Endometrial microvascular endothelial cells (primary cell): Measurements from ENCODE around the gene SRCIN1. TPM values are rescaled to one million over a fixed set of nuclear protein-coding genes. Genes with fewer than 3 reads are reported as not detected.

Experiments
- in situ Hi-C: cut with HindIII; loops from 2 replicates; pipeline ENCODE4 v1.10.0; 2017; ENCODE audit warnings: low sequenced_read_pairs, low pct_unique_long_range_greater_than_20kb; ENCODE audit errors: inconsistent ontology term
- total RNA-seq: library from RNA; depleted of rRNA; stranded (reverse); fragments of >200 nt; gene quantifications from one replicate; pipeline ENCODE4 v1.2.3, GENCODE V29; 2015; ENCODE audit errors: inconsistent ontology term

SRCIN1 gene
- total RNA-seq, 1 donor from 2014 or later: 0.37 TPM

DNA sequence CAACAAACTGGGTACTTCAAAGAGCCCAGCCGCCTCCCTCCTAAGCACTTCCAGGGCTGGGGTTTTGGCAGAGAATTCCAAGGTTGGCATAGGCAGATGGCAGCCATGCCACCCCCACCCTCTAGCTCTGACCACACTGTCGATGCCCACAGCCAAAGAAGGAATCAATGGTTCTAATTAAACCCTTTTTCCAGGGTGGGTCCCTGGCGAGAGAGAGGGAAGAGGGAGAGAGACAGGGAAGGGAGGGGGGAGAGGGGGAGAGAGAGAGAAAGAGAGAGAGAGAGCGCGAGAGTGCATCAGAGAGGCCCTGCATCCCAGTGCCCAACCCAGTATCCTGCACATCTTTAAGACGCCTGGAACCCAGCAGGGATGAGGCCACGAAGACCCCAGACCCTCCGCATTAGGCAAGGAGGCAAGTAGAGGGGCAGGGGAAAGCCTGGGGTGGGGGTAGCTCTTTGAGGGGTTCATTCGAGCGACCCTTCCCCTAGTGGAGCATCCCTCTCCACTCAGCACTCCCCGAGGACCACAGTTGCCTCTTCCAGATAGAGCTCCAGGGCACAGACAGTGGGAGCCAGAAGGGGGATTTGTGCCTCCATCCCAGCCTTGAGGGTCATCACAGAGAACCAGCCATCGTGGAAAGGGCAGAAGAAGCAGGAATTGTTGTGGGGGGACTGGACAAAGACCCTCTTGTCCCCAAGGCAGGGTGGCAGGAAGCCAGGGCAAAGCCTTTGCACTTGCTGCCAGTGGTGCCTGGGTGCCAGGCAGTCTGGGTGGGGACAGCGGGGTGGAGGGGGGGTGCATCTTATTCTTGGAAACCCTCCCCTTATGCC lies 2.6 kb downstream of the SRCIN1 start:
- in situ Hi-C loops: no loop called here

DNA sequence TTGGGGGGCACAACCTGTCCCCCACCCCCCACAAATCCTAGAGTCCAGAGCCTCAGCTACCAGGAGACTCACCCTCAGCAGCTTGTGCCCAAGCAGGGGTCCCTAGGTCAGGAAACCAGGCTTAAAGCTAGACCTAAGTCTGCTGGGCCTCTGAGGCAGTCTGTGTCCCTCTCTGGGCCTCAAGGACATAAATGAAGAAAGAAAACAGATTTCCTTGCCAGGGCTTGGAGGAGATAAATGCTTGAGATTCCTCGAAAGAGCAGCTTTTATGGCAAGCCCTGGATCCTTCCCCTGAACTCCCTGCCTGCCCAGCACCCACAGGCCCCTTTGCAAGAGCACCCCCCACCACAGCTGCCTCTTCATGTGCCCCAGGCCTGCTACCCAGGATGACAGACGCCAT lies 3.3 kb downstream of the SRCIN1 start:
- in situ Hi-C loops: no loop called here

DNA sequence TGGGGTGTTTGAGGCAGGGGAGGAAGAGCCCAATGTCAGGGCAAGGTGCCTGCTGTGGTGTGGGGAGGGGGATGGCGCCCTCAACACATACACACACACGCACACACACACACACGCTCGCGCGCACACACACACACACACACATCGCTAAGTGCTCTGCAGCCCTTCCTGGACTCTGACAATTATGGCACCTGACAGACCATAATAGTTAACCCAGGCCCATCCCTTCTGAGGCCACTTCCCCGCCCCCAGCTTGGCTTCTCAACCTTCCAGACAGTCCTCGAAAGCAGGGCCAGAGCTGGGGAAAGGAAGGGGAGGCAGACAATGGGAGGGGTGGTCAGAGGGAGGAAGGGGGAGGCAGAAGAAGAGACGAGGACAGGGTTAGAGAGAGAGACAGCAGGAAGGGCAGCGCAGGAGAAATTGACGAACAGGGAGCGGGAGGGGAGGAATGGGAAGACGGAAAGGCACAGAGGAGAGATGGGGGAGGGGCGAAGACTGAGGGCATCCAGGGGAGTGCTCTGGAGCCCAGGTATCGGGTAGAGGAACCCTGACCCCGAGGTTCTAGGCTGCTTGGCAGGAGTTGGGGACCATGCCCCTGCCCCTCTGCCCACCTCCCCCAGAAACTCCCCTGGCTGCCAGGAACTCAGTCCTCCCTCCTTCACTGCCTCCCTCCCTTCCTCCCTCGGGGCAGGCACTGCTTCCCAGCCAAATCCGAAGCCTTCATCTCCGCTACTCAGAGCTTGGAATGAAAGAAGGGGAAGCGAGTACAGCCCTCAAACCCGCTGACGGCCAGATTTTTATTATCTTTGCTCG lies 4.0 kb downstream of the SRCIN1 start:
- in situ Hi-C loops: no loop called here

DNA sequence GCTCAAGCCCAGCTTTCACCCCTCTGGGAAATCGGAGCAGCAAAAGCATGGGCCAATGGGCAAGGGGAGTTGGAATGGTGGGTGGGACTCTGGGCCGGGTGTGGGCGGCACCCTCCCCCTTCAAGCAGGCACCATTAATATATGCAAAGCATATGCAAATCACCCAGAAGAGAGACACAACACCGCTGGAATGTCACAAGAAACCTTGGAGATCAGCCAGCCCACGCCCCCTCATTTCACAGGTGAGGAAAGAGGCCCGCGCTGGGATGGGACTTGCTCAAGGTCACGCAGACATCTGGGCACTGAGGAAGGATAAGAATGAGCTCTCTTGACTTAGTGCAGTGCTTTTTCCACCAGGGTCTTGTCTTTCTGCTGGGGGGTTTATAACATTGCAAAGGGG lies 4.8 kb downstream of the SRCIN1 start:
- in situ Hi-C loops: no loop called here

DNA sequence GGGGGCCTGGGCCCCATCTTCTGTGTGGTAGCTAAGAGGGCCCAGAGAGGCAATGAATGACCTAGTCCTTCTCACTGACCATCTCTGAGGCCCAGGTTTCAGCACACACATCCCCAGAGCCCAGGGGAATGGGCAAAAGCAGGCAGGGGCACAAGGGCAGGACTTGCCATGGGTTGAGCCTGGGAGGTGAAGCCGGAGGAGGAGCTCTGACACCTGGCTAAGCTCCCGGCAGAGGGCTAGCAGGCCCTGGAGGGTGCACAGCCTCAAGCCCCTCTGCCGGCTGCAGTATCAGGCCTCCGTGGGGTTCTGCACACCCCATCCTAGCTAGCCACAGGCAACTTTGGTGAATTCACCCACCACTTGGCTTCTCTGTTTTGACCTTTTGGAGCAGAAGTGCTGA lies 5.3 kb downstream of the SRCIN1 start:
- in situ Hi-C loops: no loop called here

DNA sequence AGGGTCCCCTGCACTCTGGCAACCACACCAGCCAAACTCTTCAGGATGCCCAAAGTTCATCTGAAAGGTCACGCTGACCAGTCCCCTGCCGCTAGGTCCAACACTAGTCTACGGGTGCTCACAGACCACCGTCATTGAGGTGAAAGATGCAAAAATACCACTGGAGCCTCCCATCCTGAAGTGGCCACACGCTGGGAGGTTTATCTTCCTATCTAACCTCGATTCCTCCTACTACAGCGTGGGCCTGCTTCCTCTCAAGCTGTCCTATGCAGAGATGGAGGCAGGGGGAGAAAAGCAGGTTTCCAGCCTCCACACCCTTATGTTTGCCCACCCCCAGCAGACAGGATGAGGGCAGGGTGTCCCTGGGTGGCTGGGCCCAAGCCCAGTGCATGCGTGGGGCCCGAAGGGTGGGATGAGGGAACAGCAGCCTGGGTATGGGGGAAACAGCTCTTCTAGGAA lies 6.3 kb downstream of the SRCIN1 start:
- in situ Hi-C loops: no loop called here

DNA sequence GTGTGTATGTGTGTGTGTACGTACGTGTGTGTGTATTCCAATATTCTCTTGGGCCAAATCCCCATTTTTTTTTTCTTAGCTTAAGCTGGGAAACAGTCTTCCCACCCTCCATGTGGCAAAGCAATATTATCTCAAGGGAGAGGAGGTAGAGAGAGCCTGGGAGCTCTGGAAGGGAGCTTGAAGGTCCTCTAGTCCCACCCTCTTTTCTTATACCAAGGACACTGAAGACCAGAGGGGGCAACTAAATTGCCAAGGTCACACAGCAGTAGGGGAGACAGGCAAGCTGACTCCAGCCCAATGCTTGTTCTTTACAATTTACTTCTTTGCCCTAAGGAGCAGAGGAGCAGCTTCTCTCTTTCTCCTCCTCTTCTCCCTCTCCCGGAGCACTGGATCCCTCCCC lies 6.8 kb downstream of the SRCIN1 start:
- in situ Hi-C loops: no loop called here

DNA sequence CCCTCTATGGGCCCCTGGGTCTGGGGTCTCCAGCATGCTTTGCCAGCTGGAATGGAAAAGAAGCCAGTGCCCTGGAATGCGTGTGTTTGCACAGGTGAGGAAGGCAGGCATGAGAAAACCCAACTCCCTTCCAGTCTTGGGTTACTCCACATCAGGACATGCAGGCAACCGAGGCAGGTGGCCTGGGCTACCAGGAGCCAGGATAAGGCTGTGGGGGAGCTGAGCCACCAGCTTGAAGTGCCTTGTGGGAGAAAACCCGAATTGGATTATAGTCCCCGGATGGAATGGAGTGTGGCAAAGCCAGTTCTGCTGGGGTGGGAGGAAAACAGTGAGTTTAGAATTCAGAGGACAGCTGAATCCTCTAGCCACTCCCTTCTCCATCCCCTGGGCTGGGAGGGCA lies 7.2 kb downstream of the SRCIN1 start:
- in situ Hi-C loops: no loop called here

DNA sequence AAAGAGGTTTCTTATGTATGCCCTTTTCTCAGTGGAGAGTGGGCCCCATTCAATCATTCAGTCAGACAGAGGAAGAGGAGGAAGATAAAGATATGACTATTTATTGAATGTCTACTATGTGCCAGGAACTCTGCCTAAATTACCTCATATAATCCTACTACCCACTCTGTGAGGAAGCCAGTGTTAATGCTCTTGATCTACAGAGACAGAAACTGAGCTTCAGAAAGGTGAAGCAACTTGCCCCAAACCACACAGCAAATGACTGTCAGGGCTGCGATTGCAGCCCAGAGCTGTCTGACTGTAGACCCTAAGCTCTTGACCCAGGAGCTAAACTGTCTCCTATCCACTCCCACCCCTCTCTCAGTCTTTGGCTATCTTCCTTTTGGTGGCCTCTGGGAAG lies 8.4 kb downstream of the SRCIN1 start:
- in situ Hi-C loops: no loop called here

DNA sequence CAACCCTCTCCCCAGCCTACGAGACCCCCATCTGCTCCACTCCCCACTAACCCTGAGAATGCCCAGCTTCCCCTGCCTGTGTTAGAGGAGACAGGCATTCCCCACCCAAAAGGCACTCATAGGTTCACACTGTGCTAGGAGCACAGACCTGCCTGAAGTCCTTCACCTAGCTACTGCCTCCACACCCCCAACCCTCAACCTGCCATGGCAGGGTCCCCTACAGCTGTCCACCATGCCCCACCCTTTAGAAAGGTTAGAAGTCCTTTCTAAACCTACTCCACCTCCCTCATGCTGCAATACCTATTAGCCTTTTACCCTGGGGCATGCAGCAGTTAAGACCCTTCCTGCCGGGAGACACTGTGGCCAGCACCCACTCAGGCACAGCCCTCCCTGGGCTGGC lies 9.1 kb downstream of the SRCIN1 start:
- in situ Hi-C loops: no loop called here

DNA sequence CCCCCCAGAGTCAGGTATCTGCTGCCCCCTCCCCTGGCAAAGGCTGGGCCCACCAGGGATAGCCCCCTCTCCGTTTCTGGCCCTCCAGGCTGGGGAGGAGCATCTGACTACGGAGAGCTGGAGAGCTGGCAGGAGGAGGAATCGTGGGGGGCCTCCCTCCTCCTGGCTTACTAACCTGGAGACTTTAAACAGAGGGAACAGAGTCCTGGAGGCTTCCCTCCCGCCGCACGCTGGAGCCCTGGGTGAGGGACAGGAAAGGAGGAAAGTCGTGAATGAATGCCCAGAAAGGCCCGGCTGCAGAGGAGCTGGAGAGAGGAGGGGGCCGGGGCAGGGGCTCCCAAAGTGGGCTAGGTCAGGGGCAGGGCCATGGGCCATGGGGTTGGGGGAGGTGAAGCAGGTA lies 9.9 kb downstream of the SRCIN1 start:
- in situ Hi-C loops: no loop called here

DNA sequence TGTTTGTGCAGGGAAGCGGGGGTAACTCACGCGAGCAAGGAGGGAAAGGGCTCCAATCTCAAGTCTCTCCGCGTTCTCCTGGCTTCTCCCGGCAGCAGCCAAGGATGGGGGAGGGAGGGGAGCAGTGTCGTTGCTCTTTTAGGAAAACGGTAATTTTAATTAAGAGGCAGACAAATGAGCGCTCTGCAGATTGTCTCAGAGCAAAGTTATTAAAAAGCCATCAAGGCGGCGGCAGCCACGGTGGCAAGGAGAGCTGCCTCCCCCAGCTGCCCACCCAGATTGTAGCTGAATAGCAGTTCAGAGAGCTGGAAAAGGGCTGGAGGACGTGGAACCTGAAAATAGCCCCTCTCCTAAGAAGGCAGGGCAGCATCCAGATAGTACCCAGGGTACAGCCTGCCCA lies 11.6 kb downstream of the SRCIN1 start:
- in situ Hi-C loops: no loop called here

DNA sequence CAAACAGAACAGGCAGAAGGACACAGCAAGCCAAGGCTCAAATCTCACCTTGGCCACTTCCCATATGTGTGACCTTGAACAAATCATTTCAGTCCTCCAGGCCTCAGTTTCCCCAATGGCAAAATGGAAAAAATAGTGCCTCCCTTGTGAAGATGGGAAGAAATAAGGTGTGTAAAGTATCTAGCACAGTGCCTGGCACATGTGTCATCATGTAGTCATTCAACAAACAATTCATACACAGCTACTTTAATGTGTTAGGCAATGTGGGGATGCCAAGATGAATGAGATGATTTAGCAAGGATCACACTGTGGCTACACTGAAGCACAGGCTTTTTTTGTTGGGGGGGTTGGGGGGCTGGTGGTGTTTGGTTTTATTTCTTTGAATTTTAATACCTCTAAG lies 13.3 kb downstream of the SRCIN1 start:
- in situ Hi-C loops: no loop called here

DNA sequence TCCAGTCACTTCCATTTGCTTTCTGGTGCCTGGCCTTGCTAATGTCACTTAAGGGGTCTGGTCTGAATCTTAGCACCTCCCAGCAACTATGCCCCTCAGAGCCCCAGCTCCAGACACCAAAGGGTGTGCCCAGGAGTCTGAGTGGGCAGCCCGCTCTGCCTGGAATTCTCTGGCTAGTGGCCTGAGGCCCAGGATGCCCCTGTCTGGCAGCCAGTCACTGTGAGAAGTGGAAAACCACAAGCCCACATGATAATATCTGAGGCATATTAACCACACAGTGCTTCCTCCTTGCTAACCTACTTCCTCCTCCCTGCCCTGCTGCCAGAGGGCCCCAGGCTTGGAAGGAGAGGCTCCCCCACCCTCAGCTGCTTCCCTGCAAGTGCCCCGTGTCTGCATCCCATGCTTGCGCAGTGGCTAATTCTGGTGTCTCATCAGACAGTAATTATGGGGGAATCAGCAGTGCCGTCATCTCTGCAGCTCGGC lies 14.0 kb downstream of the SRCIN1 start:
- in situ Hi-C loops: no loop called here

DNA sequence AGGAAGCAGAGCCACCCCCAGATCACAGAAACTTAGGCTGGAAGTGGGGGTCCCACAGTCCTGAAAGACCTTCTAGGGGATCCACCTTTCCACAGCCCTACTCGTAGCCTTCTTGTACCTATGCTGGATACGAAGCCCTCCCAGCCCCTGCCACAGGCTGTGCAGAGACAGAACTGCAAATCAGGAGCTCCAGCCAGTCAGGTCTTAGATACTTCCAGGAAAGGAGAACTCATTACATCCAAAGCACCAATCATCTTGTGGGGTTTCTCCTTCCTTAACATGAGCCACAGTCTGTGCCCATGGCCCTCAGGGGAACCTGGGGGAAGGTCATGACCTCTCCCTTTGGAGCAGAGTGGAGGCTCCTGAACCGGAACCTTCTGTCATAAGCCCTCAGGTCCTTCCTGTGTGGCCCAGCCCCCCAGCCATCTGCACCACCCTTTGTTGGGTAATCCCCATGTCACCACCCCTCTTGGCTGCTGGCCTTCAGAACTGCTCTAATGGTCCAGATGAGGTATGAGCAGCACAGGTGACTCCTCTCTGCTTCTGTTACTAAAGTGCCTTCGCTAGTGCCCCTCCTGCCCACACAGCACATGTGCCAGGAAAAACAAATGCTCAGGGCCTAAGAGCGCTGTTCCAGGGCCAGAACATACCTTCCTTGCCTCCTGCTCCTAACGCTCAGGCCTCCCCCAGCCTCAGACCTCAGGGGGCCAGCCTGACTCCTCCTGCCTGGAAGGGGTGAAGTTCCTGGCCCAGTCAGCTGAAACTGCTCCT lies 14.6 kb downstream of the SRCIN1 start:
- in situ Hi-C loops: no loop called here

DNA sequence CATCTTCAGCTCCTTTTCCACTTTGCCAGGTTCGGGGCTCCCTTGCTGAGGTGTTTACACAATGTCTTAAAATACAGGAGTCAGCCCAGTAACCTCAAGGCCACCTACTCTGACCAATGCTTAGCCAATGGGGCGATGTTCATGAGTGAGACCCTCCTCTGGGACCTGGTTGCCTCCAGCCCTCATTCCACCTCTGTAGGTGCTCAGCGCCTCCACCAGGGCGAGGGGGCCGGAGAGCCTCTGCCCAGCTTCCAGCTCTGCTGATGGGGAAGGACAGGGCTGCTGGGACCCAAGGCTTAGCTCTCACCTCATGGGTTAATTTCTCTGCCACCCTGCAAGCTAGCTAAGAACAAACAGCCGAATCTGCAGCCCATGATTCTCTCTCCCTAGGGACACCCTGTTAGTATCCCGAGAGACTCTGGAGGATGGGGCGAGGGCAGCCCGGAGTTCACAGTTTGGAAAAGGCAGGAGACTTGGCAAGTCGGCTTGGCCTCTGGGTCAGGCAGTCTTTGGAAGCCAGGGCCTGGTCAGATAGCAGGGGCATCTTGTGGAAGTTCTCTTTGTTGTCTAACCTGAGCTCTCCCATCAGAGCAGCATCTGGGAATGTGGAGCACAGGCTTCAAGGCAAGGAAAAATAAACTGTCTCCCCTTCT lies 16.2 kb downstream of the SRCIN1 start:
- in situ Hi-C loops: no loop called here

DNA sequence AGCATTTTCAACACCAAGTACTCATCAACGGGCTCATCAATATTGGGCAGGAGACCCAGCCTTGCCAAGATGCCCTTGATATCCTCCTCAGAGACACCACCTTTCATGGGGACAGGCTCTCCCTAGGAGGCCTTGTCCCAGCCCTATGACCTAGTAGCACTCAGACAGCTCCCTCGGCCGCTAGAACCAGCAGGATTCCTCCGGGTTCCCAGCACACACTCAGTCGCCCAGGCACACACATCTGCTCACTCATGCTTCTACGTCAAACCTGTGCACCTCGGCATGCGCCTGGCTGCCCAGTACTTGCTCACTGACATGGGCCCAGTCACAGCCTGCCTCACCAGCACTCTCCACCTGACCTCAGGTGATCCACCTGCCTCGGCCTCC lies 17.0 kb downstream of the SRCIN1 start:
- in situ Hi-C loops: no loop called here

DNA sequence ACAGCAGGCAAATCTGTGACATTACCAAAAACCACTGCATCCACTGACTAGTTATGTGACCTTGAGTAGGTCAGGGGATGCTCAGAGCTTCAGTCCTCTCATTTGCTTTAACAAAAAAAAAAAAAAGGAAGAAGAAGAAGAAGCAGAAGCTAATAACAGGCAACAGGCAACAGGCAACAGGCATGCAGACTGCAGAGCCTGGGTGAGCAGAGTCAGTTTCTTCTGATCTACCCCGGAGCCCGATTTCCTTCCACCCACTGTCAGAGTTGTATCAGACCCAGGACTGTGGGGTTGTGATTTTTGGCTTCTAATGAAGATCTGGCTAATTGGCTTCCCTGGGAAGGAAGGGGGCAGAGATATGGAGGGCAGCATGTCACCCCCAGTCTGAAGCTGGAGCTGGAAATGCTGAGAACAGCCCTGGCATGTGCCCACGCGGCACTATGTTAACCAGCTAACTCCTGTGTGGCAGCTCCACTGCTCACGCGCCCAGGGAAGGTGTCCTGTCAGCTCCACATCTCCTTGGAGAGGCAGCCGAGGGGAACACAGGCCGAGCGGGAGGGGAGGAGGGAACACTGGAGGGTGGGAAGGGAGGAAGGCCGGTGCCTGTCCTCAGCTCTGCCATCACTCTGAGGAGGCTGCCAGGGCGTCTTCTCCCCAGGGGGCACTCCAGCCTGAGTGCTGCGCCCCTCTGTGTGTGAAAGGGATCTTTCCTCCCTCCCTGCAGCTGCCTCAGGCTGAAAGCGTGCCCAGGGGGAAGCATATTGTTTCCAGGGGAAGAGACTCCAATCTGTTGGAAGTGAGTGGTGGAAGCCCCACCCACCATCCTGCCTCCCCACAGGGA lies 17.6 kb downstream of the SRCIN1 start:
- in situ Hi-C loops: no loop called here
